GM18868 (cell line): ENCODE results near the gene COL15A1.

ENCODE experiments used
- ATAC-seq: cut with Tn5 transposase; IDR thresholded peaks from one replicate; pipeline ENCODE4 v1.9.1; 2021; ENCODE audit warnings: mild to moderate bottlenecking, moderate library complexity; ENCODE audit not compliant: unreplicated experiment

The COL15A1 gene

GRCh38 chr9:99052815-99053715 lies 109.4 kb downstream of the COL15A1 start:
- no peak for ATAC-seq

GRCh38 chr9:99054581-99054980 lies 110.9 kb downstream of the COL15A1 start:
- ATAC-seq: no peak

GRCh38 chr9:99055384-99055783 lies 111.7 kb downstream of the COL15A1 start:
- no peak for ATAC-seq

GRCh38 chr9:99056186-99056585 lies 112.5 kb downstream of the COL15A1 start:
- ATAC-seq: no peak

GRCh38 chr9:99056886-99057664 lies 113.4 kb downstream of the COL15A1 start:
- no peak for ATAC-seq

- ATAC-seq: peak; percentile 71
Measured at GRCh38 chr9:99057665-99058625, 114.2 kb downstream of the COL15A1 start.

- peak; percentile 80 for ATAC-seq
Measured at GRCh38 chr9:99058964-99059921, 115.5 kb downstream of the COL15A1 start.

GRCh38 chr9:99060621-99061020 lies 116.9 kb downstream of the COL15A1 start:
- ATAC-seq: no peak

- ATAC-seq: no peak
Measured at GRCh38 chr9:99062549-99062948, 118.8 kb downstream of the COL15A1 start.

- no peak for ATAC-seq
Measured at GRCh38 chr9:99063522-99063921, 119.8 kb downstream of the COL15A1 start.

GRCh38 chr9:99066571-99066970 lies 122.9 kb downstream of the COL15A1 start:
- ATAC-seq: no peak

GRCh38 chr9:99069075-99069474 lies 125.4 kb downstream of the COL15A1 start:
- no peak for ATAC-seq

GRCh38 chr9:99069546-99069945 lies 125.8 kb downstream of the COL15A1 start:
- ATAC-seq: no peak

- no peak for ATAC-seq
Measured at GRCh38 chr9:99070681-99071080, 127.0 kb downstream of the COL15A1 start.

- no peak for ATAC-seq
Measured at GRCh38 chr9:99071313-99072039, 127.8 kb downstream of the COL15A1 start.

GRCh38 chr9:99072040-99072394 lies 128.3 kb downstream of the COL15A1 start:
- no peak for ATAC-seq

- ATAC-seq: no peak
Measured at GRCh38 chr9:99073347-99073746, 129.6 kb downstream of the COL15A1 start.

- ATAC-seq: no peak
Measured at GRCh38 chr9:99073985-99074901, 130.5 kb downstream of the COL15A1 start.
